ENCODE data around the gene FAM53C.

DNA sequence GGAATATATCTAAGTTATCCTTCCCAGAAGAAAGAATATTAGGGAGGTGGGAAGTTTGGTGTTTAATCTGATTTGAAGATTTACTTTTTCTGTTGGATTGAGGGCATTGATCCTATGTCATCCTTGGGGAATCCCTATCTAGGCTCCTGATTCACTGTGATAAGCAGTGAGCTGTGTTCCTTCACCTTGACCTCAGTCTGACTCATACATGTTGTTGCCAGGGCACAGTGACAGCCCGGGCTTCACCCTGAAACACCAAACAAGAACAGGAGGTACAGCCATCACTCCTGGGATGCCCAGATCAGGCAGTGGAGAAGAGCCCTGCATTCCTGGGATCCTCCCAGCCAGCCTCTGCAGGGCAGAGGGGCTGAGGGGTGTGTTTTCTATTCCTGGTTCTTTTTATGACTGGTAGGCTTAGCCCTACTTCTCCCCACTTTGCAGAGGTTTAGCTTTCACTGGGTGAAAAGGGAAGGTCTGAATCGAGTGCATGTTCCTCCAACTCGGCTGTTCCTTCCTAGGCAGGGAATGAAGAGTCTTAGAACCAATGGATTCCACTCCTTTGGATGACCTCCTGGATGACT lies 3.1 kb upstream of the FAM53C start:
- TF ChIP-seq EZH2 (IDR thresholded peaks at IDR 0.05; ENCODE audit: low read length) = no peak
- TF ChIP-seq, protein P1, sequence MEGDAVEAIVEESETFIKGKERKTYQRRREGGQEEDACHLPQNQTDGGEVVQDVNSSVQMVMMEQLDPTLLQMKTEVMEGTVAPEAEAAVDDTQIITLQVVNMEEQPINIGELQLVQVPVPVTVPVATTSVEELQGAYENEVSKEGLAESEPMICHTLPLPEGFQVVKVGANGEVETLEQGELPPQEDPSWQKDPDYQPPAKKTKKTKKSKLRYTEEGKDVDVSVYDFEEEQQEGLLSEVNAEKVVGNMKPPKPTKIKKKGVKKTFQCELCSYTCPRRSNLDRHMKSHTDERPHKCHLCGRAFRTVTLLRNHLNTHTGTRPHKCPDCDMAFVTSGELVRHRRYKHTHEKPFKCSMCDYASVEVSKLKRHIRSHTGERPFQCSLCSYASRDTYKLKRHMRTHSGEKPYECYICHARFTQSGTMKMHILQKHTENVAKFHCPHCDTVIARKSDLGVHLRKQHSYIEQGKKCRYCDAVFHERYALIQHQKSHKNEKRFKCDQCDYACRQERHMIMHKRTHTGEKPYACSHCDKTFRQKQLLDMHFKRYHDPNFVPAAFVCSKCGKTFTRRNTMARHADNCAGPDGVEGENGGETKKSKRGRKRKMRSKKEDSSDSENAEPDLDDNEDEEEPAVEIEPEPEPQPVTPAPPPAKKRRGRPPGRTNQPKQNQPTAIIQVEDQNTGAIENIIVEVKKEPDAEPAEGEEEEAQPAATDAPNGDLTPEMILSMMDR (optimal IDR thresholded peaks at IDR 0.05 in 1 of 3, IDR thresholded peaks at IDR 0.05 in 1 of 3, conservative IDR thresholded peaks at IDR 0.05 in 1 of 3; ENCODE audit: extremely low read depth in 1 of 3, insufficient read depth in 2 of 3, low read length in 3 of 3) = no peak
